Mammary epithelial cell (primary cell): Measurements from ENCODE around the gene USP44.

Experiments
- EZH2 ChIP-seq: IDR thresholded peaks from 2 replicates; pipeline ENCODE4 v1.6.1; 2012; ENCODE audit warnings: low read length, inconsistent platforms, borderline replicate concordance
- TF ChIP-seq, protein P1 (sequence below), 2 donors: IDR thresholded peaks in 1 of 2; conservative IDR thresholded peaks in 1 of 2; 2 replicates each; pipeline ENCODE4 v1.5.1; 2011 to 2012; ENCODE audit warnings: inconsistent platforms in 2 of 2, low read length in 2 of 2, mild to moderate bottlenecking in 2 of 2, control low read depth in 1 of 2, low read depth in 1 of 2; ENCODE audit not compliant: insufficient read depth in 1 of 2; ENCODE audit errors: extremely low read depth in 1 of 2

GRCh38 chr12:95590775-95591174 is 39.5 kb upstream of the USP44 start:
- TF ChIP-seq EZH2, result no peak
- TF ChIP-seq, protein P1, sequence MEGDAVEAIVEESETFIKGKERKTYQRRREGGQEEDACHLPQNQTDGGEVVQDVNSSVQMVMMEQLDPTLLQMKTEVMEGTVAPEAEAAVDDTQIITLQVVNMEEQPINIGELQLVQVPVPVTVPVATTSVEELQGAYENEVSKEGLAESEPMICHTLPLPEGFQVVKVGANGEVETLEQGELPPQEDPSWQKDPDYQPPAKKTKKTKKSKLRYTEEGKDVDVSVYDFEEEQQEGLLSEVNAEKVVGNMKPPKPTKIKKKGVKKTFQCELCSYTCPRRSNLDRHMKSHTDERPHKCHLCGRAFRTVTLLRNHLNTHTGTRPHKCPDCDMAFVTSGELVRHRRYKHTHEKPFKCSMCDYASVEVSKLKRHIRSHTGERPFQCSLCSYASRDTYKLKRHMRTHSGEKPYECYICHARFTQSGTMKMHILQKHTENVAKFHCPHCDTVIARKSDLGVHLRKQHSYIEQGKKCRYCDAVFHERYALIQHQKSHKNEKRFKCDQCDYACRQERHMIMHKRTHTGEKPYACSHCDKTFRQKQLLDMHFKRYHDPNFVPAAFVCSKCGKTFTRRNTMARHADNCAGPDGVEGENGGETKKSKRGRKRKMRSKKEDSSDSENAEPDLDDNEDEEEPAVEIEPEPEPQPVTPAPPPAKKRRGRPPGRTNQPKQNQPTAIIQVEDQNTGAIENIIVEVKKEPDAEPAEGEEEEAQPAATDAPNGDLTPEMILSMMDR (conservative IDR thresholded peaks at IDR 0.05 in 1 of 2, IDR thresholded peaks at IDR 0.05 in 1 of 2; ENCODE audit: extremely low read depth in 1 of 2, insufficient read depth in 1 of 2, low read depth in 1 of 2, low read length in 2 of 2), result no peak
